Mesodermal cell (in vitro differentiated cells): ENCODE measurements around the gene CXXC5.

Experiments
- H3K27ac ChIP-seq: 2 replicates; pipeline ENCODE4 v1.7.0; 2013; ENCODE audit warnings: mild to moderate bottlenecking, low read depth, low read length, moderate library complexity; ENCODE audit not compliant: severe bottlenecking
- H3K36me3 ChIP-seq: 2 replicates; pipeline ENCODE4 v1.7.1; 2013; ENCODE audit warnings: mild to moderate bottlenecking, low read length, moderate library complexity; ENCODE audit not compliant: control insufficient read depth, insufficient read depth
- H3K4me1 ChIP-seq: one replicate; pipeline ENCODE4 v1.7.1; 2013; ENCODE audit warnings: mild to moderate bottlenecking, low read length; ENCODE audit not compliant: insufficient read depth, control insufficient read depth, poor library complexity, severe bottlenecking
- H3K4me3 ChIP-seq: 2 replicates; pipeline ENCODE4 v1.7.0; 2013; ENCODE audit warnings: low read length, control low read depth, mild to moderate bottlenecking; ENCODE audit not compliant: insufficient read depth, poor library complexity, severe bottlenecking; ENCODE audit errors: extremely low read depth
- H3K9me3 ChIP-seq: 2 replicates; pipeline ENCODE4 v1.7.1; 2013; ENCODE audit warnings: mild to moderate bottlenecking, low read length, moderate library complexity; ENCODE audit not compliant: control insufficient read depth
- WGBS, 2 experiments: methylation state at CpG; one replicate each; pipeline ENCODE4 v1.1.5; 2013; ENCODE audit warnings: missing lambda C conversion rate in 2 of 2; ENCODE audit not compliant: insufficient coverage in 2 of 2; 5-methylcytosine and 5-hydroxymethylcytosine counted together

The CXXC5 gene

DNA sequence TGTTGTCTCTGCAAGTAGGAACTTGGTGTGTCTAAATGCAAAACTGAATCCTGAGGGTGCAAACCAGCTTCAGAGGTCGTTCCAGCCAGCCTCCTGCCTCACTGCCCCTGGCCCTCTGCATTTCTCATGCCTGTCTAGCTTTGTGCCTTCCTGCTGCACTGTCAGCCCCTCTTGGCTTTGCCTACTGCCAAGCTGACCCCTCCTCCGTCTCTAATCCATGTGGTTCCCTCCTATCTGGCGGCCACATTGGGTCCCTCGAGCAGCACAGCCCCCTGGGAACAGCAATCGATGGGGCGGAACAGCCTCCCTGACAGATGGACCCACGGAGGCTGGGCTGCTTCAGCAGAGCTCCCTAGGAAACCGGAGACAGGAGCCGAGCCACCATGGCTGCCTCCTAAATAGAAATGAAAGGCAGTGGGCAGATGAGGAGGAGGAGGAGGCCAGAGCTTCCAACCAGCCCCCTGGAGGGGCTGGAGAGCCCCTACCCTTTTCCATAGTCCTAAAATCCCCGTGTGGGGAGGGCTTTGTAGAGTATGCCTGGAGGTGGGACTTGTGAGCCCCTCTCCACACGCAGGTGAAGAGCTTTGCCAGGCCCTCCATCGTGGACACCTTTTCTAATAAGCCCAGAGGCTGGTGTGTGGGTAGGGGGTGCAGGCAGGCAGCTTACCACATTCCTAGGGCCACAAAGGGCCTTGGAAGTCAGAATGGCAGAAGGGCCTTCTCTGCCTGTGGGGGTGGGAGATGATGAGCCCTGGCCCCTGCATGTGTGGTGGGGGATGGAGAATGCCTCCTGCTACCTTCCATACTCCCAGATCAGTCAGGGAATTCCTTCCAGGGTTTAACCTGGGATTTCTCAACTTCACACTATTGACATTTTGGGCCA, 9.2 kb upstream of the CXXC5 start:
- WGBS, 2 experiments, result 48 to 59% methylated on average over 3 to 10 of the region's 12 CpGs
- peak overlapping the region; percentile 94 for H3K27ac ChIP-seq
- peaks cover 46% of the 10 kb centered on the region for H3K4me1 ChIP-seq
- H3K4me3 ChIP-seq, result no peak overlapping the region
- H3K36me3 ChIP-seq, result no peaks in the 10 kb centered on the region
- no peaks in the 10 kb centered on the region for H3K9me3 ChIP-seq

DNA sequence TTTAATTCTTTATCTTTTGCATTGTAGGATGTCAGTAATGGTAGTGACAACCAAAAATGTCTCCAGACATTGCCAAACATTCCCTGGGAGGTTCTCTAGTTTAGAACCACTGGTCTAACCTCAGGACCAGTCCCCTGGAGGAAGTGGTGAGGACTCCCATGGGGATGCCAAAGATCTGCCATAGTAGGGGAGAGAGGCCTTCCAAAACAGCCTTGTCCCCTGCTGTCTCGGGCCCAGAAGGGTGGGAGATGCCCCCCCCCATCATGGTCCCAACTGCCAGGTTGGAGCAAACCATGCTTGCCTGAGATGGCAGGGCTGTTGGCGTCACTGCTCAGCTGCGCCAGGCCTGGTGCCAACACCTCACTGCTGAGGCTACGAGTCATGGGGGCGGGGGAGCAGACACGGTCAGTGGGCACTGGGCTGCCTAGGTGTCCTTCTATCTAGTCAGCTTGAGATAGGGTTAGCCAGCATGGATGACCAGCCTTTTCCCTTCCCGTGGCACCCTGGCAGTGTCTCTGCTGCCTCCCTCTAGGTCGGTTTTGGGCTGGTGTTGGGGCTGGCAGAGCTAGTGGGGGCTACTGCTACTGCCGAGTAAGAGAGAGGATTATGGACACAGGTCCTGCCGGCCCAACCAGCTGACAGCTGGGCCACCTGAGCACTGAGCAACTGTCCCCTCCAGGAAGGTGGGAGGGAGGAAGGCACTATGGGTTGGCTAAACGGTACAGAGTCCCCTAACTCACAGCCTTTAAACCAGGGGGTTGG, 8.3 kb upstream of the CXXC5 start:
- H3K4me1 ChIP-seq, result peaks cover 43% of the 10 kb centered on the region
- WGBS, 2 experiments, result 92 to 99% methylated on average over 8 to 9 of the region's 11 CpGs
- H3K9me3 ChIP-seq, result no peaks in the 10 kb centered on the region
- no peaks in the 10 kb centered on the region for H3K36me3 ChIP-seq
- no peak overlapping the region for H3K4me3 ChIP-seq
- H3K27ac ChIP-seq, result no peak overlapping the region

DNA sequence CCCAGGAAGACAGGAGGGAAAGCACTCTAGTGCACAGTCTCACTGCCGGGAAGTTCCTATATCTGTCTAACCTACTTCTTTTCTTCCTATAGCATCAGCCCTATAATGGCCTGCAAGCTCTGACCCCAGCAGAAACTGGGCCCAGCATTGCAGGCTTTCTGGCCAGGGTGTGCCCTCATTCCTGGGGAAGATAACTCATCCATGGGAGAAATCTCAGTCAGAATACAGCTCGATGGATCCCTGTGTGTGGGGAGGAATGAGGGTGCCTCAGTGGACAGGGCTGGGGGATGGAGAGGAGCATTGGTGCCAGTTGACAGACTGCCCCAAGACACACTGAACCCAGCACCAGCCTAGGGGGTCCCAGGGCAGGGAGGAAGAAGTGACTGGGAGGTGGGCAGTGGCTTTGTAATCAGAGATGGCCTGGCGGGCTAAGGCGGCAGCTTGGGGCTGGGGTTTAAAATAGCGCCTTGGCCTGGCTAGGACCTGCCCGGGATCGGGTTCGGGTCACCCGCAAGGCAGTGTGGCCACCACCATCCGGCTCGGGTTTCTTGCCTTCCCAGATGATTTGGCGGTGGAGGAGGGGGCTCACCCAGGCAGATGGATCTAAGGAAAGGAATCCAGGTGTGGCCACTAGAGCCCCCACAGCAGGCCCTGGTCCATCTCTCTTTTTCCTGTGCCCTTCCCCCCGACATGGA, 7.6 kb upstream of the CXXC5 start:
- WGBS, 2 experiments, result 80 to 82% methylated on average over 11 to 12 of the region's 13 CpGs
- H3K36me3 ChIP-seq, result no peaks in the 10 kb centered on the region
- H3K27ac ChIP-seq, result no peak overlapping the region
- H3K9me3 ChIP-seq, result no peaks in the 10 kb centered on the region
- no peak overlapping the region for H3K4me3 ChIP-seq
- peaks cover 43% of the 10 kb centered on the region for H3K4me1 ChIP-seq

DNA sequence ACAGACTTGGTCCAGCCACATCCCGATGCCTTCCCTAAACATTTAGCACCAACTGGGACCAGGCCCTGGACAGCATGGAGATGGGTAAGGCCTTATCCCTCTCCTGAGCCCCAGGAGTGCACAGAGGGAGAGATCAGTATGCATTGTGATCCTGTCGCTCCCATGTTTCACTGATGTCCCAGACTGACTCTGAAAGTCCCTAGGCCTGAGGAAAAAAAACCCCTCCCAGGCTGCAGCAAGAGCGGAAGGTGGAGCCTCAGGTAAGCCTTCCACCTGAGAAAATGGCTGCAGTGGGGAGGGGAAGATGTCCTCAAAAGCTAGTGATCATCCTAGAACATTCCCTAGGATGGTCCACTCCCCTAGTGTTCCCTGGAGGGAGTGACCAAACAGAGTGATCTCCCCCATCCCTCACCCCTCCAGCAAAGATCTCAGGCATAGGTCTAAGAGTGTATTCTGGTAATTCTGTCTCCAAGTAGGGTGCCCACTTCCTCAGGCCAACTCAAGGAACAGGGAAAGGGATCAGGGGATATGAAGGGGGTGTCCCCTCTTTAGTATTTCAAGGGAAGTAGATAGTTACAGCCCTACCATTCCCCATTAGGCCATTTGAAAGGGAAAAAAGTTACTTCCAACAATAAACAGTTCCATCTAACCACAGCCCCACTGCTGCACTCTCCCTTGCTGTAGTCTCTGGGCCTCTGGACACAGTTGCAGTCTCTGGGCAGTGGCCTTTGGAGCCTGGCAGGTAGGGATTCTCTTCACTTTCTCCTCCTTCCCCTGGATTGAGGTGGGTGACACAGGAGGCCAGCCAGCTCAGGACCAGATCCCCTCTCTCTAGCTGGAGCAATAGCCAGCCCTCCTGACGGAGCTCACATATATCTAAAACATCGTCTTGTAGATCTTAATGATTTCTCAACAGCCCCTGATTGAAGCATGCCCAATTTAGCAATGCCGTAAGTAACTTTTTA, 6.8 kb upstream of the CXXC5 start:
- H3K36me3 ChIP-seq, result no peaks in the 10 kb centered on the region
- no peaks in the 10 kb centered on the region for H3K9me3 ChIP-seq
- peaks cover 36% of the 10 kb centered on the region for H3K4me1 ChIP-seq
- 93 to 97% methylated on average over 3 to 6 of the region's 6 CpGs for WGBS, 2 experiments
- H3K4me3 ChIP-seq, result no peak overlapping the region
- no peak overlapping the region for H3K27ac ChIP-seq

DNA sequence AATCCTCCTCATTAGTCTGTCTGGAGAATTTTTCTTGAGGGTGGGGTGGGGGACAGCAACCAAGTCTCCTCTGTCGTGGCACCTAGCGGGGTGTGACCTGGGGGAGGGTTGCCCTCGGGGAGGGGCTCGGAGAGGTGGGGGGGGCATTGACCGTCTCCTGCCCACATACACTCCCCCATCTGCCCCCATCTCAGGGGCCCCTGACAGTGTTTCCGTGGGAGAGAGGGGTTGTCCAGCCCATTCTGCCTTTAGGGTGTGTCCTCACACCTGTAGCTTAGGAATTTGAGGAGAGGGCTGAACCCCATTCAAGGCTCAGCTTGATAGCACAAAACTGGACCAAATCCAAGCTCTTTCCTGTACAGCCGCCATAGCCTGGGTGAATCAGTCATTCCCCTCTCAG, 5.9 kb upstream of the CXXC5 start:
- 80% methylated on average over 2 of the region's 7 CpGs; no CpG with 5 or more reads in 1 of the 2 experiments for WGBS, 2 experiments
- Histone ChIP-seq H3K9me3 (no peaks in the 10 kb centered on the region), H3K36me3 (no peaks in the 10 kb centered on the region), H3K27ac (no peak overlapping the region), H3K4me3 (no peak overlapping the region), H3K4me1 (peaks cover 33% of the 10 kb centered on the region)

DNA sequence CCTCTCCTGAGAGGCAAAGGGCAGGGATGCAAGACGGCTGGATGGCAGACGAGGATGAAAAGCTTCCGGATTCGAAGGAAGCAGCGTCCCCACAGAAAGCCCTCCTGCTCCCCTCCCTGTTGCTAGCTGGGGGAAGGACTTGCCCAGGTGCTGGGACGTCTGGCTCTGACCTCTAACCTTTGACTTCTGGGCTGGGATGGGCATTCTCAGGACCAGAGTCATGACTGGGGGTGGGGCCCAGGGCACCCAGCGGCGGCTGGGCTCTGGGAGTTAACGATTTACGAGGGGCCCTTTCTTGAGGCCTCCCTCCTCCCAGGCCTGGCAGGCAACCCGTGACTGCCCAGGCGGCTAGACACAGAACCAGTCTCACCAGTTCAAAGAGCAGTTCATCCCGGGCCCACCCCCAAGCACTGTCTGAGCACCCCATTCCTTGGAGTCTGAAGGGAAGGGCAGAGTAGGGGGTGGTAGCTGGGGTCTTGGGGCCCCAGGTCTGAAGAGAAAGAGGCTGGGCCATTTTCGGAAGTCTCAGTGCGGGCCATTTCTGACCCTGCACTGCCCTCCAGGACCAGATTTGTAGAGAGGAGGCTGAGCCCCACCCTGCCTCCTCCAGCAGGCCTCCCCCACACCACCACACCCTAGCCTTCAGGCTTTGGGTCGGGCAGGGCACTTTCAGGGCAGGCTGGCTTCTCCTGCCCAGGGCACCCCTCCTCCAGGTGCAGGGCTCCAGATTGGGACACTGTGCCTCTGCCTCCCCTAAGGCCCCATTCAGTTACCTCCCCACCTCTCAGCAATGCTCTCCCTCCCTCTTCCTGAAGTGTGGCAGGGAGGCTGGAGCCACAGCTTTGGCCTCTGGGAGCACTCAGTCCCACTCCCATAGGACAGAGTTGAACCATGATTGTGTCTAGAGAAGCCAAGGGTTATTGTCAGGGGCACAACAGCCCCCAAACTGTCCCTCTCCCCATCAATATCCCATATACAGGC, 5.0 kb upstream of the CXXC5 start:
- H3K4me1 ChIP-seq, result peaks cover 31% of the 10 kb centered on the region
- no peak overlapping the region for H3K4me3 ChIP-seq
- no peaks in the 10 kb centered on the region for H3K36me3 ChIP-seq
- 53 to 70% methylated on average over 6 to 12 of the region's 16 CpGs for WGBS, 2 experiments
- no peak overlapping the region for H3K27ac ChIP-seq
- no peaks in the 10 kb centered on the region for H3K9me3 ChIP-seq

DNA sequence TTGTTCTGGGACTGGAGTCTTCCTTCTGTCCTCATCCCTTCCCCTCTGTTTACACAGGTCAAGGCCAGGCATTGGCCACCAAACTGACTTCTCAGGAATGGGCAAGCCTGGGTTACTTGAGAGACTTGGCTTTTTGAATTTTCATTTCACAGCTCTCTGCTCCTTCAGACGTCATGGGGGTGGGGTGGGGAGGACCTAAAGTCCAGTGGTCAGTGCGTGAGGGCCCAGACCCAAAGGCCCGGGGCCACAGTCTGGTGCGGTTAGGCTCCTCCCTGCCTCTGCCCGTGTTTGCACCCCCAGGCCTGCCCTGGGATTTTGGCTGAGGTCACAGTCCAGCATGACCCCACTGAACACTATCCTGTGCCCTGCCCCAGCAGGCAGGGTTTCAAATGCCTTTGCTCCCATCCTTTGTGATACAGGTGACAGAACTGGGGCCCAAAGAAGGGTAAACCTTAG, 4.1 kb upstream of the CXXC5 start:
- H3K4me3 ChIP-seq, result no peak overlapping the region
- no peaks in the 10 kb centered on the region for H3K36me3 ChIP-seq
- H3K27ac ChIP-seq, result no peak overlapping the region
- no peaks in the 10 kb centered on the region for H3K9me3 ChIP-seq
- H3K4me1 ChIP-seq, result peaks cover 22% of the 10 kb centered on the region
- 85 to 90% methylated on average over 4 to 5 of the region's 5 CpGs for WGBS, 2 experiments

DNA sequence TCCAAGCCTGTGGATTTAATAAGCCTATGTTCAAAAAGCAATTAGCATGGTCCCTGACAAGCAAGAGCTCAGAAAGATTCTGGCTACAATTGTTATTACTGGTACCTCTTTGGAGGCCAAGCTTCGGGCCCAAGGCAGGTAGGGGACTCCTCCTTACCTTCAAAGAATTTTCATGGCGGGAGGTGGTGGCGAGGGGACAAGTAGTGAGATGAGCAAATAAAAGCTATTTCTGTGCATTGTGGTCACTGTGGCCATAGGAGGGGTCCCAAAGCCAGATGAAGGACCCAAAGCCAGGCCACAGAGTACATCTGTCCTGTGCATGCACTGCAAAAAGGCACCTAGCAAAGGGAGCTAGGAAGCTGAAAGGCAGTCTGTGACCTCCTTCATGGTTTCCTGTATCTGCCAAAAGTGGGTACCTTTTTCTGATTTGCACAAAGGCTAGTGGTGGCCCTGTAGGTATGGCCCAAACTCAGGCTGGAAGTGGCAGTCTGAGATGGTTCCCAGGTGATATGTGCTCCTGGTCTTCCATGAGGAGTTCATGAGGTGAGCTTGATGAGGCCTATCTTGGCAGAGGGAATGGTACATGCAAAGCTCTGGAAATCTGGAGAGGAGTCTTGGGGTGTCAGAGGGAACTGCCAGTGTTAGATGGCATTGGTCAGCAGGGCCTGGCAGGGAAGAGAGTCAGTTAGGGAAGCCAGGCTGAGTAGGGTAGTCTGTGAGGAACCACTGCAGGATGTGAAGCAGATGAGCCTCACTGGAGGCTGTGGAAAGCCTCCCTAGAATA, 3.3 kb upstream of the CXXC5 start:
- H3K4me1 ChIP-seq, result peaks cover 18% of the 10 kb centered on the region

More for the DNA sequence above, 3.3 kb upstream of the CXXC5 start:
- H3K4me3 ChIP-seq, result no peak overlapping the region
- no peaks in the 10 kb centered on the region for H3K36me3 ChIP-seq
- 100% methylated on average over 1 of the region's 3 CpGs; no CpG with 5 or more reads in 1 of the 2 experiments for WGBS, 2 experiments
- no peak overlapping the region for H3K27ac ChIP-seq
- H3K9me3 ChIP-seq, result no peaks in the 10 kb centered on the region
